NCI-H1436 treated with DMSO at 0.1 percent for 48 hours (cell line): ENCODE data around the gene CNTNAP1.

Experiments
- DNase-seq: peaks from one replicate; lab custom pipeline; 2025; lab: John Stamatoyannopoulos, UW

CNTNAP1 gene

GRCh38 chr17:42685831-42686230 is 3.5 kb downstream of the CNTNAP1 start:
- DNase-seq: no peak

GRCh38 chr17:42686520-42687128 is 4.3 kb downstream of the CNTNAP1 start:
- no peak for DNase-seq

GRCh38 chr17:42687707-42688320 is 5.5 kb downstream of the CNTNAP1 start:
- no peak for DNase-seq

- DNase-seq: no peak
These were observed 8.3 kb downstream of the CNTNAP1 start for GRCh38 chr17:42690596-42690995.

GRCh38 chr17:42691021-42691545 is 8.8 kb downstream of the CNTNAP1 start:
- DNase-seq: no peak

- DNase-seq: no peak
These were observed 10.2 kb downstream of the CNTNAP1 start for GRCh38 chr17:42692489-42692888.

- no peak for DNase-seq
These were observed 12.2 kb downstream of the CNTNAP1 start for GRCh38 chr17:42694524-42694923.

GRCh38 chr17:42695500-42695899 is 13.2 kb downstream of the CNTNAP1 start:
- no peak for DNase-seq

- no peak for DNase-seq
These were observed 14.9 kb downstream of the CNTNAP1 start for GRCh38 chr17:42697108-42697811.

- DNase-seq: no peak
These were observed 16.5 kb downstream of the CNTNAP1 start for GRCh38 chr17:42698736-42699414.

GRCh38 chr17:42699415-42699740 is 17.0 kb downstream of the CNTNAP1 start:
- no peak for DNase-seq

GRCh38 chr17:42700586-42701289 is 18.4 kb downstream of the CNTNAP1 start:
- DNase-seq: no peak

GRCh38 chr17:42702446-42702845 is 20.1 kb downstream of the CNTNAP1 start:
- no peak for DNase-seq

GRCh38 chr17:42704490-42704836 is 22.1 kb downstream of the CNTNAP1 start:
- DNase-seq: no peak

GRCh38 chr17:42704837-42705494 is 22.6 kb downstream of the CNTNAP1 start:
- DNase-seq: no peak

GRCh38 chr17:42706732-42707131 is 24.4 kb downstream of the CNTNAP1 start:
- DNase-seq: no peak

- no peak for DNase-seq
These were observed 26.3 kb downstream of the CNTNAP1 start for GRCh38 chr17:42708588-42708987.

GRCh38 chr17:42709561-42709960 is 27.2 kb downstream of the CNTNAP1 start:
- DNase-seq: no peak

- peak; percentile 30 for DNase-seq
These were observed 38.8 kb downstream of the CNTNAP1 start for GRCh38 chr17:42720996-42721583.

- no peak for DNase-seq
These were observed 41.3 kb downstream of the CNTNAP1 start for GRCh38 chr17:42723636-42724035.

- DNase-seq: no peak
These were observed 42.8 kb downstream of the CNTNAP1 start for GRCh38 chr17:42725143-42725542.
